Heart right ventricle (tissue), 16 donors: ENCODE measurements around the gene PSMB10. TPM values are rescaled to one million over a fixed set of nuclear protein-coding genes. Genes with fewer than 3 reads are reported as not detected.
A peak's percentile ranks its signal among the peaks of the same experiment; 100 is the strongest.

ENCODE experiments used
- ATAC-seq, 8 donors: fragments of 200-7000 bp; cut with Tn5 transposase; one replicate each; pipeline ENCODE4 v1.9.1; 2020; ENCODE audit warnings: mild to moderate bottlenecking in 8 of 8, moderate library complexity in 8 of 8, moderate number of reproducible peaks in 1 of 8
- DNase-seq, 2 donors: peaks; one replicate each; pipeline ENCODE4 v3.0.0-alpha.2; 2020
- H3K27ac ChIP-seq, 10 donors: fragments of 200-600 bp; sonication (generic) in 2 of 10; one replicate each; pipeline versions ENCODE4 v1.5.0 to v1.8.0; 2020 to 2022; ENCODE audit warnings: mild to moderate bottlenecking in 3 of 10
- H3K27me3 ChIP-seq, 7 donors: fragments of 200-600 bp; one replicate each; pipeline ENCODE4 v1.8.0; 2021 to 2022; ENCODE audit warnings: mild to moderate bottlenecking in 2 of 7
- H3K36me3 ChIP-seq, 9 donors: fragments of 200-600 bp; sonication (generic) in 1 of 9; one replicate each; pipeline versions ENCODE4 v1.5.0 to v1.8.0; 2020 to 2022; ENCODE audit warnings: mild to moderate bottlenecking in 2 of 9
- H3K4me1 ChIP-seq, 9 donors: fragments of 200-600 bp; sonication (generic) in 1 of 9; one replicate each; pipeline versions ENCODE4 v1.5.0 to v1.8.0; 2020 to 2022; ENCODE audit warnings: mild to moderate bottlenecking in 4 of 9
- H3K4me3 ChIP-seq, 10 donors: fragments of 200-600 bp; sonication (generic) in 2 of 10; one replicate each; pipeline versions ENCODE4 v1.5.0 to v1.8.0; 2020 to 2022; ENCODE audit warnings: mild to moderate bottlenecking in 7 of 10, moderate library complexity in 2 of 10
- H3K9me3 ChIP-seq, 11 donors: fragments of 200-600 bp in 10 of 11; sonication (generic) in 2 of 11; one replicate each; pipeline versions ENCODE4 v1.5.0 to v1.8.0; 2013 to 2022; ENCODE audit warnings: mild to moderate bottlenecking in 2 of 11, control low read depth in 1 of 11, moderate library complexity in 1 of 11
- WGBS, 2 donors: extraction: QIAGEN DNeasy Blood & Tissue Kit; methylation state at CpG; one replicate each; pipeline ENCODE4 v1.1.7; 2013; ENCODE audit warnings: inconsistent platforms in 1 of 2; 5-methylcytosine and 5-hydroxymethylcytosine counted together
- intact Hi-C, 10 donors: fragments of 100-400 bp; cut with DNase I; formaldehyde crosslinking; loops; one replicate each; pipeline versions ENCODE4 v1.11.1 to v1.14.2; 2022
- polyA plus RNA-seq, 2 donors: library from polyadenylated mRNA; stranded (reverse); fragments of 200-250 nt; gene quantifications; one replicate each; pipeline ENCODE4 v1.2.3, GENCODE V29; 2013
- total RNA-seq, 10 donors: library from RNA; stranded (reverse); fragmentation: NEBNext Ultra II Directional in 3 of 10; extraction: Animal tissue kit (Norgen Biotek cat#: 25700) in 3 of 10; gene quantifications; one replicate each; pipeline versions ENCODE4 v1.2.1 to v1.2.4, GENCODE V29; 2021 to 2023
- TF ChIP-seq, protein P1 (sequence below), 9 donors: fragments of 200-600 bp; sonication (generic) in 2 of 9; IDR thresholded peaks; one replicate each; pipeline versions ENCODE4 v1.5.0 to v1.8.0; 2021 to 2022; ENCODE audit warnings: antibody characterized with exemption in 9 of 9, mild to moderate bottlenecking in 5 of 9, moderate library complexity in 1 of 9
- donor health status: Arrhythmogenic right ventricular cardiomyopathy.
- donor health status: ischemic (EF 13 %, LVEDD 7.1; RV severe dilation, severe dysfunction).
- donor health status: healthy with polysubstance abuse.
- donor health status: DM: no; HTN: yes; CAD: no.
- donor health status: DM: no; HTN: no; CAD: no.
- donor health status: ischemic (EF 25% LVEDD 6.9; RV normal size, moderate dysfunction).
- donor health status: ischemic (EF 25% LVEDD 5.7; RV mildly dilated, moderate dysfunction).
- donor health status: healthy.
- donor health status: DM: yes; HTN: yes; CAD: no.
- donor health status: Ischemic cardiomyopathy.
- donor health status: ischemic (EF 35%, LVEDD 5.7; RV mildly dilated, moderate dysfunction).
- donor health status: nonischemic (EF 11% LVEDD 7.7; RV severe dilation, severe dysfunction).
- donor health status: DM: yes; HTN: yes; CAD: no.
- donor health status: PGD.
- donor health status: ischemic (EF 29% LVEDD 5.4; RV normal size, mild dysfunction).
- donor health status: nonischemic (EF 23%, LVEDD 6.1; RV moderate dilation, normal function).

The PSMB10 gene
- total and polyA plus RNA-seq, 12 donors, result 48.9 to 170 (median 63.6) TPM

DNA sequence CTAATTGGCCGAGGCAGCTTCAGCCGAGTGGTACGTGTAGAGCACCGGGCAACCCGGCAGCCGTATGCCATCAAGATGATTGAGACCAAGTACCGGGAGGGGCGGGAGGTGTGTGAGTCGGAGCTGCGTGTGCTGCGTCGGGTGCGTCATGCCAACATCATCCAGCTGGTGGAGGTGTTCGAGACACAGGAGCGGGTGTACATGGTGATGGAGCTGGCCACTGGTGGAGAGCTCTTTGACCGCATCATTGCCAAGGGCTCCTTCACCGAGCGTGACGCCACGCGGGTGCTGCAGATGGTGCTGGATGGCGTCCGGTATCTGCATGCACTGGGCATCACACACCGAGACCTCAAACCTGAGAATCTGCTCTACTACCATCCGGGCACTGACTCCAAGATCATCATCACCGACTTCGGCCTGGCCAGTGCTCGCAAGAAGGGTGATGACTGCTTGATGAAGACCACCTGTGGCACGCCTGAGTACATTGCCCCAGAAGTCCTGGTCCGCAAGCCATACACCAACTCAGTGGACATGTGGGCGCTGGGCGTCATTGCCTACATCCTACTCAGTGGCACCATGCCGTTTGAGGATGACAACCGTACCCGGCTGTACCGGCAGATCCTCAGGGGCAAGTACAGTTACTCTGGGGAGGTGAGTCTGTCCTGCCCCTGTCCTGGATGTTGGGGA is 27.5 kb downstream of the PSMB10 start:
- Histone ChIP-seq H3K4me1 (peaks cover 0 to 15% (median 0%) of the 10 kb centered on the region in 9 donors), H3K27ac (no peak overlapping the region), H3K36me3 (peaks cover 0 to 73% (median 23%) of the 10 kb centered on the region in 9 donors), H3K9me3 (no peaks in the 10 kb centered on the region), H3K27me3 (no peaks in the 10 kb centered on the region), H3K4me3 (no peak overlapping the region)
- TF ChIP-seq, protein P1, sequence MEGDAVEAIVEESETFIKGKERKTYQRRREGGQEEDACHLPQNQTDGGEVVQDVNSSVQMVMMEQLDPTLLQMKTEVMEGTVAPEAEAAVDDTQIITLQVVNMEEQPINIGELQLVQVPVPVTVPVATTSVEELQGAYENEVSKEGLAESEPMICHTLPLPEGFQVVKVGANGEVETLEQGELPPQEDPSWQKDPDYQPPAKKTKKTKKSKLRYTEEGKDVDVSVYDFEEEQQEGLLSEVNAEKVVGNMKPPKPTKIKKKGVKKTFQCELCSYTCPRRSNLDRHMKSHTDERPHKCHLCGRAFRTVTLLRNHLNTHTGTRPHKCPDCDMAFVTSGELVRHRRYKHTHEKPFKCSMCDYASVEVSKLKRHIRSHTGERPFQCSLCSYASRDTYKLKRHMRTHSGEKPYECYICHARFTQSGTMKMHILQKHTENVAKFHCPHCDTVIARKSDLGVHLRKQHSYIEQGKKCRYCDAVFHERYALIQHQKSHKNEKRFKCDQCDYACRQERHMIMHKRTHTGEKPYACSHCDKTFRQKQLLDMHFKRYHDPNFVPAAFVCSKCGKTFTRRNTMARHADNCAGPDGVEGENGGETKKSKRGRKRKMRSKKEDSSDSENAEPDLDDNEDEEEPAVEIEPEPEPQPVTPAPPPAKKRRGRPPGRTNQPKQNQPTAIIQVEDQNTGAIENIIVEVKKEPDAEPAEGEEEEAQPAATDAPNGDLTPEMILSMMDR (IDR thresholded peaks at IDR 0.05), result no peak
- ATAC-seq (peak in 2 of 8 donors; percentile 9 to 30), DNase-seq (no peak)
- intact Hi-C loops, result no loop called here
- WGBS, 2 donors, result 95% methylated on average over 36 of the region's 36 CpGs

DNA sequence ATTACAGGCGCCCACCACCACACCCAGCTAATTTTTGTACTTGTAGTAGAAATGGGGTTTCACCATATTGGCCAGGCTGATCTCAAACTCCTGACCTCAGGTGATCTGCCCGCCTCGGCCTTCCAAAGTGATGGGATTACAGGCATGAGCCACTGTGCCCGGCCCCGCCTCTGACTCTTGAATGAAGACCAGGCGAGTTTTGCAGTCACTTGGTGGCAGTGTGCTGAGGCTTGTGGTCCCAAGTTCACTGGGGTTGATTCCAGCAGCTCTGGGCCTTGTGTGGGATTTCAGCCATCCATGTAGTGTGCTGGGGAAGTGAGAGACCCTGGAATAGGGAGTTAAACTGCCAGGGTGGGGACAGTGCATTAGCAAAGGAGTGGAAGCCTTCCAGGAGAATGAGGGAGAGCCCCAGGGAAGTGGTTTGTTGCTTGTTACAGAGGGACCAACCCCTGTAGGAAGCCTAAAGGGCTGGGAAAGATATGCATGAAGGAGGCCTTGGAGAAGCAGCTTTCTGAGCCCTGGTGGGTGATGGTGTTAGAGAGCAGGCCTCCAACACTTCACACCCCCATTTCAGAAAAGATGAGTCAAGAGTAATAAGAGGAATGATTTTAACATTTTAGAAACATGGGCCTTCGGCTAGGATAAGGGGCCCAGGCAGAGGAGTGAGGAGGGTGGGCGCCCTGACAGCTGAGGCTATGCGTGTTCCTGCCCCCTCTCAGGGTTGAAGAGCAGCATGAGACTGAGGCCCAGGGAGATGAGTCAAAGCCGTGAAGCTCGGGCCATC is 29.1 kb downstream of the PSMB10 start:
- Histone ChIP-seq H3K36me3 (peaks cover 0 to 71% (median 28%) of the 10 kb centered on the region in 9 donors), H3K4me1 (peaks cover 0 to 26% (median 3%) of the 10 kb centered on the region in 9 donors), H3K27ac (no peak overlapping the region), H3K27me3 (no peaks in the 10 kb centered on the region), H3K4me3 (no peak overlapping the region), H3K9me3 (no peaks in the 10 kb centered on the region)
- TF ChIP-seq, protein P1 (IDR thresholded peaks at IDR 0.05), result no peak
- intact Hi-C loops, result no loop called here
- 89 to 92% methylated on average over 11 of the region's 11 CpGs for WGBS, 2 donors
- no peak for DNase-seq
- ATAC-seq, result no peak

DNA sequence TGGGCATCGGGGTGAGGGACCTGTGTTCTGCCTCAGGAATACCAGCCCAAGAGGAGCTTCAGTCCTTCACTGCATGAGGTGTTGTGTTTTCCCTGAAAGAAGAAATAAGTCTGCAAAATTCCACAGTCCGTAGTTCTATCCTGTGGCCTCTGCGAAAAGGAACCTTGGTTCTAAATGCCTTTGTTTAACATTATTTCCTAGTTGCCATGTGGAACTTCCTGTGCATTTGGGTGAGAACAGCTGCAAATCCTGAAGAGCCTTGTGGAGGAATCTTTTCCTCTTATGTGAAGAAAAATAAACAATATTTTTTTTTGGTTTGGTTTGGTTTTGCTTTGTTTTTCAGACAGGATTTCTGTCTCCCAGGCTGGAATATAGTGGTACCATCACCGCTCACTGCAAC is 33.8 kb downstream of the PSMB10 start:
- peaks cover 0 to 23% (median 8%) of the 10 kb centered on the region in 9 donors for H3K4me1 ChIP-seq
- TF ChIP-seq, protein P1 (IDR thresholded peaks at IDR 0.05), result no peak
- peak overlapping the region in 4 of 10 donors; percentile 8 to 53 (median 46) for H3K27ac ChIP-seq
- H3K9me3 ChIP-seq, result no peaks in the 10 kb centered on the region
- DNase-seq (no peak), ATAC-seq (peak in 1 of 8 donors; percentile 41)
- H3K36me3 ChIP-seq, result peaks cover 0 to 46% (median 5%) of the 10 kb centered on the region in 9 donors
- 72 to 80% methylated on average over 4 of the region's 4 CpGs for WGBS, 2 donors
- no peak overlapping the region for H3K4me3 ChIP-seq
- no peaks in the 10 kb centered on the region for H3K27me3 ChIP-seq
- intact Hi-C loops, result no loop called here

DNA sequence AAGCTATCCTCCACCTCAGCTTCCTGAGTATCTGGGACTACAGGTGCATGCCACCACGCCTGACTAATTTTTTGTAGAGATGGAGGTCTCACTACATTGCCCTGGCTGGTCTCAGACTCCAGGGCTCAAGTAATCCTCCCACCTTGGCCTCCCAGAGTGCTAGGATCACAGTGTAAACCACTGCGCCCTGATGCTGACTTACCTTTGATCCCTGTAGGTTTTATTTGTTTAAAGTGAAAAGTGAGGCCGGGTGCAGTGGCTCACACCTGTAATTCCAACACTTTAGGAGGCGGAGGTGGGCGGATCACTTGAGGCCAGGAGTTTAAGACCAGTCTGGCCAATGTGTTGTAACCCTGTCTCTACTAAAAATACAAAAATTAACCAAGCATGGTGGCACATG is 34.9 kb downstream of the PSMB10 start:
- H3K4me3 ChIP-seq, result no peak overlapping the region
- ATAC-seq (no peak), DNase-seq (no peak)
- H3K27me3 ChIP-seq, result no peaks in the 10 kb centered on the region
- peaks cover 4 to 34% (median 19%) of the 10 kb centered on the region in 9 donors for H3K4me1 ChIP-seq
- TF ChIP-seq, protein P1 (IDR thresholded peaks at IDR 0.05), result no peak
- H3K36me3 ChIP-seq, result peaks cover 0 to 46% (median 5%) of the 10 kb centered on the region in 9 donors
- H3K9me3 ChIP-seq, result no peaks in the 10 kb centered on the region
- intact Hi-C loops, result no loop called here
- H3K27ac ChIP-seq, result no peak overlapping the region
- 95 to 97% methylated on average over 5 of the region's 5 CpGs for WGBS, 2 donors
